Fibroblast of skin of right quadriceps (primary cell): ENCODE data around the gene FOXA3.
"Not testable (repeated sequence)": the region's sequence is repeated elsewhere in the genome, so short reads cannot be mapped to it uniquely, and the experiment has no call there.

Experiments
- DNase-seq: peaks from one replicate; pipeline ENCODE4 v3.0.0-alpha.2; 2013

FOXA3 gene

GRCh38 chr19:45828945-45829344, 35.2 kb upstream of the FOXA3 start:
- no peak for DNase-seq

GRCh38 chr19:45834970-45835369, 29.2 kb upstream of the FOXA3 start:
- DNase-seq = no peak

- DNase-seq = no peak
Observed at GRCh38 chr19:45842198-45842597, 21.9 kb upstream of the FOXA3 start.

GRCh38 chr19:45847663-45848062, 16.5 kb upstream of the FOXA3 start:
- no peak for DNase-seq

GRCh38 chr19:45848922-45849321, 15.2 kb upstream of the FOXA3 start:
- no peak for DNase-seq

DNA sequence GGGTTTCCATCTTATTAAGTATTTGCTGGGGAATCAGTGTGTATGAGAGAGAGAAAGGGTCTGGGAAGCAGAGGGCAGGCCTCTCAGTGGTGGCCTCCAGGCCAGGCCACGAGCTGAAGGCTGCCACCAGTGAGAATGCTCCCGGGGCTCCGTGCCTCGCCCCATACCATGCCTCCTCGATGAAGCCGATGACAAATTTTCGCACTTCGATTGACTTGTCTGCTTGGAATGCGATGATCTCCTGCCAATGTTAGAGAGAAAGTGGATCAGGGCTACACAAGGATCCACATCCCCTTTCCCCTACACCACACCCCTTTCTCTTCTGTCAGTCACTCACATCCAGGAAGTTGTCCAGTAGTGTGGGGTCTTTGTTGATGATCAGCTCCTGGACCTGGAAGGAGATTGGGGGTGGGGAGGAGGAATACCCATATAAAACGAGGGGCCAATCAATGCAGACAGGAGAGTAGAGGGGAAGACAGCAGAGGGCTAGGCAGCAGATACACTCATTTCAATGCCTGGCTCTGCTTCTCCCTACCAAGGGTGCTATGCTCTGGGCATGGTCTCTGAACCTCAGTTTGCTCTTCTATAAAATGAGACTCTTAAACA, 11.9 kb upstream of the FOXA3 start:
- peak; percentile 18 for DNase-seq

- no peak for DNase-seq
Observed at GRCh38 chr19:45852983-45853382, 11.1 kb upstream of the FOXA3 start.

- no peak for DNase-seq
Observed at GRCh38 chr19:45854167-45854778, 9.9 kb upstream of the FOXA3 start.

GRCh38 chr19:45860359-45861259, 3.5 kb upstream of the FOXA3 start:
- no peak for DNase-seq

- DNase-seq = no peak
Observed at GRCh38 chr19:45862271-45862563, 1.9 kb upstream of the FOXA3 start.

DNA sequence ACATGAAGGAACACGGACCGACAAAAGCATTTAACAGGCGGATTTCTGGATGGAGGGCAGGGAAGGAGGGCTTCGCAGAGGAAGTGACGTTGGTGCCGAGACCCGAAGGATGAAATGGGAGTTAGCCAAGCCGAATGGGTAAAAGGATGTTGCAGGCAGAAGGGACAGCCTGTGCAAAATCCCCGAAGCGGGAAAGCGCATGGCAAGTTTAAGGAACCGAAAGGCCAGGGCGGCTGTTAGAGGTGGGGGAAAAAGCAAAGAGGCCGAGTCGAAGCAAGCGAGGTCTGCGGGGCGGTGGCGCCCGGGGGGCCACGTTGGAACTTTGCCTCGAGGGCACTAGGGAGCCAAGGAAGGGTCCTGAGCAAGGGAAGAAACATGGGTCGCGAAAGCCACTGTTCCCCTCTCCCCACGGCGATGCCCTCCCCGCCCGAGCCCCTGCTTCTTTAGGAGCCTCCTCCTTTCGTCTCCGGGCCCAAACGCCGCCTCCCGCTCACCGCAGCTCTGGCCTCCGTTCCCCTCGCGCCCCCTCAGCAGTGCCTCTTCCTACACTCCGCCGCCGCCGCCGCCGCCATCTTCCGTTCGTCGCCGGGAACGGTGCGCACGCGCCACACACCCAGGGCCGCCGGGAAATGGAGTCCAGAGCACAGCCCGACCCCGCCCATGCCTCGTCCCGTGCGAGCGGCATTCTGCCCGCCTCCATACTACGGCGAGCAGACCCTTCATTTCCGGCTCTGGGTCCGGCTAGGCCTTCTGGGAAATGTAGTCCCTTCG, 1.4 kb upstream of the FOXA3 start, which contains the start of gene SYMPK:
TSS of gene SYMPK (minus strand) at position 584 of the 771 bp plus-strand sequence. CDS start 8,652 bp downstream, outside the sequence.
- peak; percentile 98 for DNase-seq

GRCh38 chr19:45863335-45863839, 739 bp upstream of the FOXA3 start:
- DNase-seq = no peak

- no peak for DNase-seq
Observed at GRCh38 chr19:45864629-45865082, 530 bp downstream of the FOXA3 start.

- no peak for DNase-seq
Observed at GRCh38 chr19:45865269-45865948, 1.3 kb downstream of the FOXA3 start.

DNA sequence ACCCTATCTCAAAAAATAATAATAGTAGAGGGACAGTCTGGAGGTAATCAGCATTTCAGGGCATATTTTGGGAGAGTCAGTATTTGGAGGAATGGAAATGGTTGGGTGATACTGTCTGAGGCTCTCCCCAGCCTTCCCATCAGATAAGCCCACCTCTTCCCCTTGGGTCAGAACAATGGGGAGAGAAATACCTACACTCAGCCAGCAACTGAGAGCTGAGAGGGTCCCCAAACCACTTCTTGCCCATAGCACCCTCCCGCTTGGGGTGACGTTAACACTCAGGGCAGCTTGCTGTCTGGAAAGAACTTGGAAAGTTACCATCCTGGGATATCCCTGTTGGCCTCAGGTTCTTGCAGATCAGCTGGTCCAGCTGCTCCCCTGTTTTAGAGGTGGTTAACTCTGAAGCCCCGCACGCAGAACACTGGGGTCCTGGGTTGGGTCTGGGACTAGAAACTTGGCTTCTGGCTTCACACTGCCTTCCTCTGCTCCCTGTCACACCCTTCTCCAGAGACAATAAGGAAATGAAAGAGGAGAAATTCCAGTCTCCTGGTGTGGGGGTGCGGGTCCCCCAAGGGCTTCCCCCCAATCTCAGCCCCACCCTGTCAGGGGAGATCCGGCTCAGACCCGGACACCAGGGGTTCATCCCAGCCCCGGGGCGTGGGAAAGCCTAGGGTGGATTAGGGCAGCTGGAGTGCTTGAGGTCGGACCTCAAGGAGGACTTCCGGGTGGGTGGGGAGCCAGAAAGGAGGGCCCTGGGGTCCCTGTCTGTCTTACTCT, 2.5 kb downstream of the FOXA3 start:
- DNase-seq = no peak

- not testable (repeated sequence) for DNase-seq
Observed at GRCh38 chr19:45867241-45867640, 3.1 kb downstream of the FOXA3 start.

- DNase-seq = no peak
Observed at GRCh38 chr19:45870798-45871197, 6.7 kb downstream of the FOXA3 start.

DNA sequence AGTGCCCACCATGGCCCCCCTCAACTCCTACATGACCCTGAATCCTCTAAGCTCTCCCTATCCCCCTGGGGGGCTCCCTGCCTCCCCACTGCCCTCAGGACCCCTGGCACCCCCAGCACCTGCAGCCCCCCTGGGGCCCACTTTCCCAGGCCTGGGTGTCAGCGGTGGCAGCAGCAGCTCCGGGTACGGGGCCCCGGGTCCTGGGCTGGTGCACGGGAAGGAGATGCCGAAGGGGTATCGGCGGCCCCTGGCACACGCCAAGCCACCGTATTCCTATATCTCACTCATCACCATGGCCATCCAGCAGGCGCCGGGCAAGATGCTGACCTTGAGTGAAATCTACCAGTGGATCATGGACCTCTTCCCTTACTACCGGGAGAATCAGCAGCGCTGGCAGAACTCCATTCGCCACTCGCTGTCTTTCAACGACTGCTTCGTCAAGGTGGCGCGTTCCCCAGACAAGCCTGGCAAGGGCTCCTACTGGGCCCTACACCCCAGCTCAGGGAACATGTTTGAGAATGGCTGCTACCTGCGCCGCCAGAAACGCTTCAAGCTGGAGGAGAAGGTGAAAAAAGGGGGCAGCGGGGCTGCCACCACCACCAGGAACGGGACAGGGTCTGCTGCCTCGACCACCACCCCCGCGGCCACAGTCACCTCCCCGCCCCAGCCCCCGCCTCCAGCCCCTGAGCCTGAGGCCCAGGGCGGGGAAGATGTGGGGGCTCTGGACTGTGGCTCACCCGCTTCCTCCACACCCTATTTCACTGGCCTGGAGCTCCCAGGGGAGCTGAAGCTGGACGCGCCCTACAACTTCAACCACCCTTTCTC, 8.2 kb downstream of the FOXA3 start:
- DNase-seq = no peak

DNA sequence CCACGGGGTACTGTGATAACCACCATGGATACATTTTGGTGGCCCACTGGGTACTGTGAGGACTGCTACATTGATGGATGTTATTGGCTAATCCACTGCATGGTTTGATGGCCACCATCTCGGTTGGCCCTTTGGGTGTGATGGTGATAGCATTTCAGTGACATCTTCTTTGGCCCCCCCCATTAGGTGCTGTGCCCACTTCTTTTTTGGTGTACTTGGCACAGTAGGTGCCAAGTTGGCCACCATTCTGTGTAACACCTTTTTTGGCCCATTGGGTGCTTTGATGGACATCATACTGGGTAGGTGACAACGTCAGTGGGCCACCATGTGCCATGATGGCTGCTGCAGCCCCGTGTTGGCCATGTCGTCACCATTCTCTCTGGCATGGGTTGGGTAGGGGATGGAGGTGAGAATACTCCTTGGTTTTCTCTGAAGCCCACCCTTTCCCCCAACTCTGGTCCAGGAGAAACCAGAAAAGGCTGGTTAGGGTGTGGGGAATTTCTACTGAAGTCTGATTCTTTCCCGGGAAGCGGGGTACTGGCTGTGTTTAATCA, 9.2 kb downstream of the FOXA3 start:
- no peak for DNase-seq

- DNase-seq = no peak
Observed at GRCh38 chr19:45874620-45874966, 10.5 kb downstream of the FOXA3 start.

- no peak for DNase-seq
Observed at GRCh38 chr19:45876161-45876410, 12.0 kb downstream of the FOXA3 start.
